K562 (cell line): ENCODE measurements around the gene SLCO3A1. TPM values are rescaled to one million over a fixed set of nuclear protein-coding genes. Genes with fewer than 3 reads are reported as not detected.

Source experiments
- ATAC-seq: fragments of 200-7000 bp; cut with Tn5 transposase; 3 replicates; pipeline ENCODE4 v1.9.1; 2020; ENCODE audit warnings: moderate library complexity
- BruUV-seq: library from RNA; stranded (reverse); fragments of 400-500 nt; replicated peaks from 2 replicates; lab custom pipeline; 2021; lab: Mats Ljungman, UMichigan
- CTCF ChIA-PET: fragments of 300-600 bp; formaldehyde crosslinking; extraction: SDS; loops from one replicate; lab custom pipeline; 2021; ENCODE audit warnings: low intra/inter-chr PET ratio; lab: Yijun Ruan, JAX
- POLR2A ChIA-PET: fragments of 300-600, 350-650 bp; sonication (Branson Sonifier 250); formaldehyde crosslinking; extraction: SDS; loops from one replicate; lab custom pipeline; 2021; ENCODE audit warnings: antibody characterized with exemption, inconsistent platforms; lab: Yijun Ruan, JAX
- DNase-seq, 4 experiments: peaks; one replicate each; pipeline versions ENCODE4 v3.0.0 to v3.0.0-alpha.2; 2011 to 2018; ENCODE audit warnings: low spot score in 3 of 4, mixed read lengths in 3 of 4; ENCODE audit errors: extremely low read depth in 1 of 4
- FAIRE-seq: peaks from 2 replicates; lab custom pipeline; 2011; peaks lifted over from hg19 to GRCh38; lab: Jason Lieb, UNC
- H2AFZ ChIP-seq: 2 replicates; pipeline ENCODE4 v1.6.0; 2011; ENCODE audit warnings: low read depth, low read length, control low read depth, inconsistent platforms
- H3K27ac ChIP-seq: fragments of 200-600 bp; 3 replicates; pipeline ENCODE4 v1.8.0; 2011; ENCODE audit warnings: low read depth, mild to moderate bottlenecking, control low read depth, inconsistent platforms, low read length, moderate library complexity, mixed read lengths; ENCODE audit errors: extremely low read depth
- H3K27me3 ChIP-seq, 2 experiments: fragments of 300-600 bp in 1 of 2; 2 replicates in 1 of 2; 3 replicates in 1 of 2; pipeline versions ENCODE4 v1.6.0 to v1.8.0; 2011; ENCODE audit warnings: inconsistent platforms in 2 of 2, low read length in 2 of 2, mild to moderate bottlenecking in 1 of 2, mixed read lengths in 1 of 2, moderate library complexity in 1 of 2; ENCODE audit not compliant: control insufficient read depth in 2 of 2, insufficient read depth in 2 of 2
- H3K36me3 ChIP-seq: fragments of 300-600 bp; 3 replicates; pipeline ENCODE4 v1.8.0; 2011; ENCODE audit warnings: mild to moderate bottlenecking, low read length, inconsistent platforms; ENCODE audit not compliant: control insufficient read depth, insufficient read depth
- H3K4me1 ChIP-seq, 2 experiments: fragments of 200-600 bp in 1 of 2; replicated peaks in 1 of 2; 2 replicates in 1 of 2; 3 replicates in 1 of 2; pipeline versions ENCODE4 v1.5.1 to v1.8.0; 2011; ENCODE audit warnings: inconsistent platforms in 2 of 2, low read length in 2 of 2, mild to moderate bottlenecking in 1 of 2, mixed read lengths in 1 of 2, moderate library complexity in 1 of 2; ENCODE audit not compliant: control insufficient read depth in 2 of 2, insufficient read depth in 2 of 2
- H3K4me2 ChIP-seq: 2 replicates; pipeline ENCODE4 v1.6.1; 2011; ENCODE audit warnings: low read length, control low read depth, inconsistent platforms, mixed read lengths; ENCODE audit not compliant: insufficient read depth
- H3K4me3 ChIP-seq: fragments of 200-600 bp; sonication (generic), shearing (Covaris generic); 2 replicates; pipeline ENCODE4 v1.5.1; 2016; ENCODE audit warnings: control low read depth, inconsistent platforms
- H3K79me2 ChIP-seq: fragments of 200-600 bp; 3 replicates; pipeline ENCODE4 v1.8.0; 2011; ENCODE audit warnings: low read length, inconsistent platforms; ENCODE audit not compliant: control insufficient read depth, insufficient read depth
- H3K9ac ChIP-seq, 2 experiments: 2 replicates each; pipeline versions ENCODE4 v1.6.0 to v1.6.1; 2011; ENCODE audit warnings: low read depth in 2 of 2, low read length in 2 of 2, control low read depth in 1 of 2, inconsistent platforms in 1 of 2, mild to moderate bottlenecking in 1 of 2, mixed read lengths in 1 of 2; ENCODE audit not compliant: insufficient read depth in 1 of 2
- H3K9me1 ChIP-seq: one replicate; pipeline ENCODE4 v1.6.0; 2011; ENCODE audit warnings: inconsistent platforms, mild to moderate bottlenecking, low read length, moderate library complexity; ENCODE audit not compliant: control insufficient read depth, insufficient read depth
- H3K9me3 ChIP-seq: replicated peaks from 2 replicates; pipeline ENCODE4 v1.5.1; 2011; ENCODE audit warnings: low read depth, low read length, inconsistent platforms; ENCODE audit not compliant: control insufficient read depth, insufficient read depth
- H4K20me1 ChIP-seq: replicated peaks from 2 replicates; pipeline ENCODE4 v1.6.1; 2011; ENCODE audit warnings: low read length, inconsistent platforms, mixed read lengths; ENCODE audit not compliant: control insufficient read depth, insufficient read depth
- ATF1 ChIP-seq, 2 experiments: fragments of 450-650 bp in 1 of 2; IDR thresholded peaks; 2 replicates each; pipeline ENCODE4 v1.6.1; 2016; ENCODE audit warnings: missing compliant biosample characterization in 1 of 2, missing genetic modification characterization in 1 of 2
- NR1H2 ChIP-seq: sonication (generic); formaldehyde crosslinking; IDR thresholded peaks from 2 replicates; pipeline ENCODE4 v1.4.0; 2020; ENCODE audit warnings: mild to moderate bottlenecking, missing genetic modification reagents
- NR3C1 ChIP-seq: sonication (generic); formaldehyde crosslinking; IDR thresholded peaks from 2 replicates; pipeline ENCODE4 v1.8.1; 2022; ENCODE audit warnings: missing genetic modification reagents
- STAG1 ChIP-seq: sonication (generic); formaldehyde crosslinking; IDR thresholded peaks from 2 replicates; pipeline ENCODE4 v1.5.0; 2020; ENCODE audit warnings: missing genetic modification reagents, borderline replicate concordance
- ZBED1 ChIP-seq: IDR thresholded peaks from 2 replicates; pipeline ENCODE4 v1.6.1; 2014
- WGBS: fragments of 100-300 bp; shearing (Covaris generic); methylation state at CpG from one replicate; pipeline ENCODE4 v1.1.6; 2016; ENCODE audit warnings: low coverage, mixed read lengths; ENCODE audit not compliant: insufficient coverage; ENCODE audit errors: missing lambda C conversion rate; 5-methylcytosine and 5-hydroxymethylcytosine counted together
- in situ Hi-C: fragments of 300-500 bp; cut with MboI; formaldehyde crosslinking; loops from 4 replicates; pipeline ENCODE4 v1.15.0; 2018; ENCODE audit warnings: inconsistent platforms, mixed read lengths
- intact Hi-C: fragments of 100-400 bp; cut with micrococcal nuclease; formaldehyde crosslinking; loops from 2 replicates; pipeline ENCODE4 v1.14.2; 2022
- polyA plus RNA-seq, 8 experiments: library from polyadenylated mRNA; depleted of rRNA in 4 of 8; stranded (reverse) in 5 of 8; unstranded in 3 of 8; fragments of >200 nt; fragmentation: Nextera tagmentation in 2 of 8; fragmentation: Illumina TruSeq in 1 of 8; extraction: Ambion mirVana in 2 of 8; extraction: Trizol in 1 of 8; gene quantifications; 2 replicates each; pipeline versions ENCODE4 v1.2.1 to v1.2.3, GENCODE V29; 2011 to 2014; ENCODE audit warnings: inconsistent platforms in 1 of 8, missing spikeins in 1 of 8
- total RNA-seq, 7 experiments: library from RNA; depleted of rRNA in 6 of 7; stranded (reverse); fragments of >200 nt in 6 of 7; fragmentation: Illumina TruSeq in 2 of 7; extraction: Trizol in 2 of 7; gene quantifications; 2 replicates each; pipeline versions ENCODE4 v1.2.1 to v1.2.3, GENCODE V29; 2011 to 2021; ENCODE audit warnings: low replicate concordance in 1 of 7

SLCO3A1 gene
- total and polyA plus RNA-seq, 9 of the 15 experiments (the other 6 are each of a cell fraction or from before 2014, with no cell fraction given) = 0.01 to 0.84 (median 0.06) TPM; not detected in 3

- under 1% methylated on average over 10 of the region's 10 CpGs for WGBS
- Histone ChIP-seq H3K4me3 (no peak overlapping the region), H3K9ac (no peak overlapping the region), H3K4me2 (no peak overlapping the region), H3K36me3 (no peaks in the 10 kb centered on the region), H3K9me3 (no peaks in the 10 kb centered on the region), H3K4me1 (no peaks in the 10 kb centered on the region), H3K79me2 (no peaks in the 10 kb centered on the region), H3K27ac (no peak overlapping the region), H4K20me1 (no peaks in the 10 kb centered on the region; the same call in 1 of the 2 replicates), H3K27me3 (peaks cover 0 to 33% of the 10 kb centered on the region in 2 experiments; a peak in 2 of 5 replicates), H2AFZ (no peak overlapping the region), H3K9me1 (no peaks in the 10 kb centered on the region)
- ChIA-PET CTCF (no interaction called here), POLR2A (no interaction called here)
- in situ Hi-C loops (no loop called here), intact Hi-C loops (no loop called here)
- no peak for ATAC-seq
- no TSS peak for BruUV-seq
- no peak for FAIRE-seq
- TF ChIP-seq NR1H2 (CRISPR knock-in tag) = no peak
- no peak for TF ChIP-seq ATF1 (CRISPR knock-in tag; IDR thresholded peaks at IDR 0.05)
- TF ChIP-seq ATF1 (tag; IDR thresholded peaks at IDR 0.05) = no peak
- TF ChIP-seq STAG1 (CRISPR knock-in tag) = no peak
- TF ChIP-seq NR3C1 (CRISPR knock-in tag) = no peak
- TF ChIP-seq ZBED1 = no peak
- no peak for DNase-seq
These were observed 69.4 kb downstream of the SLCO3A1 start for GRCh38 chr15:91922646-91923547.
